ENCODE measurements around the gene CRIP2.

The CRIP2 gene

DNA sequence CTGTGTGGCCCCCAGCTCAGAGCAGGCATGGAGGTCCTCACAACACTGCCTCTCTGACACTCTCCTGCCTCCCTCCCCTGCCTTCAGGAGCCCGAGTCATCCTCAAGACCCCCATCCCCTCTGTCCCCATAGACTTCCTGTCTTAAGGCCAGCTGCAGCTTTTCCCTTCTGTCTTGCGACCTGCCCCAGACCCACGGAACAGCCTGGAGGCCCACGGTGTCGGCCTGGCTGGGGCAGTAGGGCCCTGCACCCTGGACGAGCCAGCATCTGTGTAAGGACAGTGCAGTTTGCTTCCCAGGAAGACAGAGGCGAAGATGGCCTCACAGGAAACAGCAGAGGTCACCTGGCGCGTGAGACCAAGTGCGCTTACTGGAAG, 26.1 kb downstream of the CRIP2 start:
- H3K9me3 ChIP-seq (ENCODE audit: low read length): no peaks in the 10 kb centered on the region
- TF ChIP-seq, protein P1, sequence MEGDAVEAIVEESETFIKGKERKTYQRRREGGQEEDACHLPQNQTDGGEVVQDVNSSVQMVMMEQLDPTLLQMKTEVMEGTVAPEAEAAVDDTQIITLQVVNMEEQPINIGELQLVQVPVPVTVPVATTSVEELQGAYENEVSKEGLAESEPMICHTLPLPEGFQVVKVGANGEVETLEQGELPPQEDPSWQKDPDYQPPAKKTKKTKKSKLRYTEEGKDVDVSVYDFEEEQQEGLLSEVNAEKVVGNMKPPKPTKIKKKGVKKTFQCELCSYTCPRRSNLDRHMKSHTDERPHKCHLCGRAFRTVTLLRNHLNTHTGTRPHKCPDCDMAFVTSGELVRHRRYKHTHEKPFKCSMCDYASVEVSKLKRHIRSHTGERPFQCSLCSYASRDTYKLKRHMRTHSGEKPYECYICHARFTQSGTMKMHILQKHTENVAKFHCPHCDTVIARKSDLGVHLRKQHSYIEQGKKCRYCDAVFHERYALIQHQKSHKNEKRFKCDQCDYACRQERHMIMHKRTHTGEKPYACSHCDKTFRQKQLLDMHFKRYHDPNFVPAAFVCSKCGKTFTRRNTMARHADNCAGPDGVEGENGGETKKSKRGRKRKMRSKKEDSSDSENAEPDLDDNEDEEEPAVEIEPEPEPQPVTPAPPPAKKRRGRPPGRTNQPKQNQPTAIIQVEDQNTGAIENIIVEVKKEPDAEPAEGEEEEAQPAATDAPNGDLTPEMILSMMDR (IDR thresholded peaks at IDR 0.05; ENCODE audit: low read length): no peak
- TF ChIP-seq EZH2 (IDR thresholded peaks at IDR 0.05; ENCODE audit: borderline replicate concordance, low read length): no peak
- peaks cover 10% of the 10 kb centered on the region for H3K36me3 ChIP-seq (ENCODE audit: insufficient read depth, low read length)
- no peaks in the 10 kb centered on the region for H3K79me2 ChIP-seq (ENCODE audit: insufficient read depth, low read length)
- no peaks in the 10 kb centered on the region for H3K4me1 ChIP-seq (ENCODE audit: insufficient read depth, low read length, severe bottlenecking)
- no peaks in the 10 kb centered on the region for H3F3A ChIP-seq (ENCODE audit: insufficient read depth, low read length)
- H2AFZ ChIP-seq (ENCODE audit: low read length): no peak overlapping the region
- H3K27ac ChIP-seq (ENCODE audit: low read depth, low read length, poor library complexity, severe bottlenecking): no peak overlapping the region
- H3K4me3 ChIP-seq (ENCODE audit: low read depth, low read length, poor library complexity, severe bottlenecking): no peak overlapping the region
- no peak overlapping the region for H3K4me2 ChIP-seq (ENCODE audit: low read length)
- H3K9me2 ChIP-seq (ENCODE audit: low read depth, low read length): no peaks in the 10 kb centered on the region
- H3K27me3 ChIP-seq (ENCODE audit: insufficient read depth, low read length): 0 out of 2 replicates have a peak, but pooled peaks cover 5% of the 10 kb centered on the region
- no peaks in the 10 kb centered on the region for H4K20me1 ChIP-seq (ENCODE audit: insufficient read depth, low read length)
- H3K9ac ChIP-seq (ENCODE audit: low read length): no peak overlapping the region

DNA sequence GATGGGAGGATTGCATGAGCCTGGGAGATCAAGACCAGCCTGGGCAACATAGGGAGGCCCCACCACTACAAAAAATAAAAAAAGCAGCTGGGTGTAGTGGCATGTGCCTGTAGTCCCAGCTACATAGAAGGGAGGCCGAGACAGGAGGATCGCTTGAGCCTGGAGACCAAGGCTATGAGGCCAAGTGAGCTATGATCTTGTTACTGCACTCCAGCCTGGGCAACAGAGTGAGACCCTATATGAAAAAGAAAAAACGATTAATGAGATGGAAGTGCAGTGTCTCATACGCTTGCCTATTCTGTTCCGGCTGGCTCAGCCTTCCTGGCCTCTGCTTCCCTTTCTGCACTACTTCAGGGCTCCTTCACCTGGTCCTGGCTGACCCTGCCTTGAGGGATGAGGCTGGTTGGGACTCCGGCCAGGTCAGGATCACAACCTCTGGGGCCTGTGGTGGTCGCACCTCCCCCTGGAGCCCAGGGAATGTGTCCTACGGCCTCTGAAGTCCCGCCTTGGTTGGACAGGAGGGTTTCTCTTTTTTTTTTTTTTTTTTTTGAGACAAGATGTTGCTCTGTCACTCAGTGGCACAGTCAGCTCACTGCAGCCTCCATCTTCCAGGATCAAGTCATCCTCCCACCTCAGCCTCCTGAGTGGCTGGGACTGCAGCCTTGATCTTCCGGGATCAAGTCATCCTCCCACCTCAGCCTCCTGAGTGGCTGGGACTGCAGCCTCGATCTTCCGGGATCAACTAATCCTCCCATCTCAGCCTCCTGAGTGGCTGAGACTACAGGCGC, 27.1 kb downstream of the CRIP2 start:
- no peaks in the 10 kb centered on the region for H3K79me2 ChIP-seq (ENCODE audit: insufficient read depth, low read length)
- H3K36me3 ChIP-seq (ENCODE audit: insufficient read depth, low read length): peaks cover 10% of the 10 kb centered on the region
- H2AFZ ChIP-seq (ENCODE audit: low read length): no peak overlapping the region
- H3K4me3 ChIP-seq (ENCODE audit: low read depth, low read length, poor library complexity, severe bottlenecking): no peak overlapping the region
- no peak overlapping the region for H3K9ac ChIP-seq (ENCODE audit: low read length)
- H3K9me2 ChIP-seq (ENCODE audit: low read depth, low read length): no peaks in the 10 kb centered on the region
- no peak overlapping the region for H3K27ac ChIP-seq (ENCODE audit: low read depth, low read length, poor library complexity, severe bottlenecking)
- H4K20me1 ChIP-seq (ENCODE audit: insufficient read depth, low read length): no peaks in the 10 kb centered on the region
- H3F3A ChIP-seq (ENCODE audit: insufficient read depth, low read length): no peaks in the 10 kb centered on the region
- no peaks in the 10 kb centered on the region for H3K9me3 ChIP-seq (ENCODE audit: low read length)
- H3K27me3 ChIP-seq (ENCODE audit: insufficient read depth, low read length): 0 out of 2 replicates have a peak, but pooled peaks cover 5% of the 10 kb centered on the region
- no peak overlapping the region for H3K4me2 ChIP-seq (ENCODE audit: low read length)
- no peak for TF ChIP-seq EZH2 (IDR thresholded peaks at IDR 0.05; ENCODE audit: borderline replicate concordance, low read length)
- TF ChIP-seq, protein P1 (IDR thresholded peaks at IDR 0.05; ENCODE audit: low read length): no peak
- no peaks in the 10 kb centered on the region for H3K4me1 ChIP-seq (ENCODE audit: insufficient read depth, low read length, severe bottlenecking)

DNA sequence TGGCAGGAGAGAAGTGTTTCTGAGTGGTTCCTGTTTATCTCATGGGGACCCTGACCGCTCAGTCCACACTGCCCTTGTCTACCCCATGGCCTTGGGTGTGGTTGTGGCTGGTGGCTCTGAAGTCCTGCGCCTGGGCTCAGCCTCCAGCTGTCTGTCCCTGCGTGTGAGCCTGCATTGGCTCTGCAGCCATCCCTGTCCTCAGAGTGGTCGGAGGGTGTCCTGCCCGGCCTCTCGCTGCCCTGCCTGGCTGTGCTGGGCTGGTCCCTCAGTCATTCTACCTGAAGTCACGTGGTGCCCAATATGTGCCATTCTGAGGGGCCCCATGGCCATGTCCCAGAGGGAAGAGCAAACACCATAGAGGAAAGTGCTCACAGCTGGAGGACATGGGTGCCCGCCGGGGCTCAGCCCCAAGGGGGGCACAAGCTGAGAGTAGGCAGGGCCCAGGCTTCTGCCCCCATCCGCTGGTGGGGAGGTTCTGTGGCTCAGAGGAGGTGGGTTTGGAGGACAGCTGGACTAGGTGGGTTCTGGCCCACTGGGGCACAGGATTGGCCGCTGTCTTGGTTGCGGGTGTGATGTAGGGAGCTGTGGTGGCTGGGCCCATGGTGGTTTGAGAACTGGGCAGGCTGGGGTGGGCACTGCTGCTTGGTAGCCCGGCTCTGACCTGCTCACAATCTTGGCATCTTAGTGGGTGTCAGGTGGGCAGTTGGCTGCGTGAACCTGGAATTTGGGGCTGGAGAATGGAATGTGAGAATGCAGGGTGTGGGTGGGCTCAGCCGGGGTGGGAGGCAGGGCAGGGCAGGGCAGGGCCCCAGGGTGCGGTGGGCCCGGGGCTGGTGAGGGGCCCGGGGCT, 28.1 kb downstream of the CRIP2 start:
- no peaks in the 10 kb centered on the region for H3K79me2 ChIP-seq (ENCODE audit: insufficient read depth, low read length)
- no peak overlapping the region for H3K4me3 ChIP-seq (ENCODE audit: low read depth, low read length, poor library complexity, severe bottlenecking)
- H3K9ac ChIP-seq (ENCODE audit: low read length): no peak overlapping the region
- no peaks in the 10 kb centered on the region for H3K9me2 ChIP-seq (ENCODE audit: low read depth, low read length)
- H3K4me2 ChIP-seq (ENCODE audit: low read length): no peak overlapping the region
- H3K36me3 ChIP-seq (ENCODE audit: insufficient read depth, low read length): peaks cover 10% of the 10 kb centered on the region
- 0 out of 2 replicates have a peak, but pooled peaks cover 5% of the 10 kb centered on the region for H3K27me3 ChIP-seq (ENCODE audit: insufficient read depth, low read length)
- TF ChIP-seq, protein P1 (IDR thresholded peaks at IDR 0.05; ENCODE audit: low read length): no peak
- no peak for TF ChIP-seq EZH2 (IDR thresholded peaks at IDR 0.05; ENCODE audit: borderline replicate concordance, low read length)
- no peaks in the 10 kb centered on the region for H3K9me3 ChIP-seq (ENCODE audit: low read length)
- no peak overlapping the region for H2AFZ ChIP-seq (ENCODE audit: low read length)
- no peaks in the 10 kb centered on the region for H4K20me1 ChIP-seq (ENCODE audit: insufficient read depth, low read length)
- H3K27ac ChIP-seq (ENCODE audit: low read depth, low read length, poor library complexity, severe bottlenecking): no peak overlapping the region
- no peaks in the 10 kb centered on the region for H3F3A ChIP-seq (ENCODE audit: insufficient read depth, low read length)
- H3K4me1 ChIP-seq (ENCODE audit: insufficient read depth, low read length, severe bottlenecking): no peaks in the 10 kb centered on the region
